ENCODE measurements around the gene CFAP97D1.

The CFAP97D1 gene

GRCh38 chr17:43780135-43780534 lies at the start of gene CFAP97D1:
TSS of gene CFAP97D1 (plus strand) at chr17:43780435. CDS start at chr17:43780463, 28 bp downstream.
- peak within 1 kb of the TSS; percentile 62 for H3K4me2 ChIP-seq (ENCODE audit: low read depth, low read length, poor library complexity, severe bottlenecking)

GRCh38 chr17:43732958-43733357 lies 47.3 kb upstream of the CFAP97D1 start:
- Histone ChIP-seq H3K9me2 (replicated peaks; ENCODE audit: insufficient read depth, low read length) (no peaks in the 10 kb centered on the region), H3K4me2 (ENCODE audit: low read depth, low read length, poor library complexity, severe bottlenecking) (no peak overlapping the region), H3K79me2 (ENCODE audit: insufficient read depth, low read length) (no peaks in the 10 kb centered on the region), H3F3A (ENCODE audit: insufficient read depth) (no peaks in the 10 kb centered on the region), H3K9me3 (ENCODE audit: insufficient read depth, low read length) (no peaks in the 10 kb centered on the region), H4K20me1 (ENCODE audit: low read depth, low read length) (no peaks in the 10 kb centered on the region), H3K27ac (ENCODE audit: low read depth, low read length) (no peak overlapping the region), H2AFZ (ENCODE audit: low read depth, low read length, severe bottlenecking) (no peak overlapping the region), H3K27me3 (ENCODE audit: low read length) (no peaks in the 10 kb centered on the region), H3K36me3 (ENCODE audit: low read length) (no peaks in the 10 kb centered on the region), H3K9ac (ENCODE audit: low read length) (no peak overlapping the region), H3K4me3 (ENCODE audit: insufficient read depth, low read length, poor library complexity, severe bottlenecking) (no peak overlapping the region)
- TF ChIP-seq EZH2phosphoT487 (conservative IDR thresholded peaks at IDR 0.05; ENCODE audit: low read length): no peak
- no peak for TF ChIP-seq CTCF (IDR thresholded peaks at IDR 0.05; ENCODE audit: insufficient read depth, low read length, poor library complexity, severe bottlenecking)

More at GRCh38 chr17:43780135-43780534, at the start of gene CFAP97D1:
- TF ChIP-seq CTCF (IDR thresholded peaks at IDR 0.05; ENCODE audit: insufficient read depth, low read length, poor library complexity, severe bottlenecking): no peak
- no peak for TF ChIP-seq EZH2phosphoT487 (conservative IDR thresholded peaks at IDR 0.05; ENCODE audit: low read length)
- no peak within 1 kb of the TSS for H3K27ac ChIP-seq (ENCODE audit: low read depth, low read length)
- no peak within 1 kb of the TSS for H2AFZ ChIP-seq (ENCODE audit: low read depth, low read length, severe bottlenecking)
- H3K27me3 ChIP-seq (ENCODE audit: low read length): no peaks in the 10 kb centered on the region
- H3K9me2 ChIP-seq (replicated peaks; ENCODE audit: insufficient read depth, low read length): no peaks in the 10 kb centered on the region
- H3K9ac ChIP-seq (ENCODE audit: low read length): peak within 1 kb of the TSS; percentile 30; the same call in 1 of the 2 replicates
- H3K9me3 ChIP-seq (ENCODE audit: insufficient read depth, low read length): no peaks in the 10 kb centered on the region
- no peaks in the 10 kb centered on the region for H3F3A ChIP-seq (ENCODE audit: insufficient read depth)
- no peaks in the 10 kb centered on the region for H3K36me3 ChIP-seq (ENCODE audit: low read length)
- no peaks in the 10 kb centered on the region for H4K20me1 ChIP-seq (ENCODE audit: low read depth, low read length)
- peak within 1 kb of the TSS; percentile 48 for H3K4me3 ChIP-seq (ENCODE audit: insufficient read depth, low read length, poor library complexity, severe bottlenecking)
- H3K79me2 ChIP-seq (ENCODE audit: insufficient read depth, low read length): no peaks in the 10 kb centered on the region

GRCh38 chr17:43733956-43734355 lies 46.3 kb upstream of the CFAP97D1 start:
- Histone ChIP-seq H3K27me3 (ENCODE audit: low read length) (no peaks in the 10 kb centered on the region), H4K20me1 (ENCODE audit: low read depth, low read length) (no peaks in the 10 kb centered on the region), H2AFZ (ENCODE audit: low read depth, low read length, severe bottlenecking) (no peak overlapping the region), H3K27ac (ENCODE audit: low read depth, low read length) (no peak overlapping the region), H3K4me3 (ENCODE audit: insufficient read depth, low read length, poor library complexity, severe bottlenecking) (no peak overlapping the region), H3K4me2 (ENCODE audit: low read depth, low read length, poor library complexity, severe bottlenecking) (no peak overlapping the region), H3K79me2 (ENCODE audit: insufficient read depth, low read length) (no peaks in the 10 kb centered on the region), H3F3A (ENCODE audit: insufficient read depth) (no peaks in the 10 kb centered on the region), H3K9ac (ENCODE audit: low read length) (no peak overlapping the region), H3K36me3 (ENCODE audit: low read length) (no peaks in the 10 kb centered on the region), H3K9me3 (ENCODE audit: insufficient read depth, low read length) (no peaks in the 10 kb centered on the region), H3K9me2 (replicated peaks; ENCODE audit: insufficient read depth, low read length) (no peaks in the 10 kb centered on the region)
- TF ChIP-seq EZH2phosphoT487 (conservative IDR thresholded peaks at IDR 0.05; ENCODE audit: low read length) (no peak), CTCF (IDR thresholded peaks at IDR 0.05; ENCODE audit: insufficient read depth, low read length, poor library complexity, severe bottlenecking) (no peak)
